ENCODE data around the gene TUBB1.
"Not testable (repeated sequence)": the region's sequence is repeated elsewhere in the genome, so short reads cannot be mapped to it uniquely, and the experiment has no call there.

The TUBB1 gene

DNA sequence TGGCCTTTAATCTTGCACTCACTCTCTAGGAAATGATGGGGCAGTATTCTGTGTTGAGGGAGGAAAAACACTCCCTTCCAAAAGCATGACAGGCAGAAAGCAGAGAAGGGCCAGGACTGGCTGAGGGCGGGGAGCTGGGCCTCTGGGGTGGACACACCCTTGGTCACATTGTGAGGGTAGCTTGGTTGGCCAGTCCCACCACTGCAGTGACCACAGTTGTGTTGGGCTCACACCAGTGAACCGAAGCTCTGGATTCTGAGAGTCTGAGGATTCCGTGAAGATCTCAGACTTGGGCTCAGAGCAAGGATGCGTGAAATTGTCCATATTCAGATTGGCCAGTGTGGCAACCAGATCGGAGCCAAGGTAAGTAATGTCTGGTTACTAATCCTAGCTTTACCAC, at the start of gene TUBB1:
TSS of gene TUBB1 (plus strand) at position 213 of the 400 bp plus-strand sequence. CDS start at position 307, 94 bp downstream.
- no peak for DNase-seq (ENCODE audit: low spot score)

DNA sequence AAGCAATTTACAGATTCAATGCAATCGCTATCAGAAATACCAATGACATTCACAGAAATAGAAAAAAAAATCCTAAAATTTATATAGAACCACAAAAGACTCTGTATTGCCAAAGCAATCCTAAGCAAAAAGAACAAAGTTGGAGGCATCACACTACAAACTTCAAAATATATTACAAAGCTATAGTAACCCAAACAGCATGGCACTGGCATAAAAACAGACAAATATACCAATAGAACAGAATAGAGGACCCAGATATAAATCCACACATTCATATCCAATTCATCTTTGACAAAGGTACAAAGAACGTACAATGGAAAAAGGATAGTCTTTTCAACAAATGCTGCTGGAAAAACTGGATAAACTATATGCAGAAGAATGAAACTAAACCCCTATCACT, 49.8 kb upstream of the TUBB1 start:
- no peak for DNase-seq (ENCODE audit: low spot score)

DNA sequence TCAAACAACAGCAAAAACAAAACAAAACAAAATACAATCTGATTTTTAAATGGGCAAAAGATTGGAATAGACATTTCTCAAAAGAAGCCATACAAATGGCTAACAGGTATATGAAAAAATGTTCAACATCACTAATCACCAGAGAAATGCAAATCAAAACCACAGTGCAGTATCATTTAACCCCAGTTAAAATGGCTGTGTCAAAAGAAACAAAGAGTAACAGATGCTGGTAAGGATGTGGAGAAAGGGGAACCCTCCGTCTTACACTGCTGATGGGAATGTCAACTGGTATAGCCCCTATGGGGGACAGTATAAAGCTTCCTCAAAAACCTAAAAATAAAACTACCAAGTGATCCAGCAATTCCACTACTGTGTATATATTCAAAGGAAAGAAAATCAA, 49.1 kb upstream of the TUBB1 start:
- no peak for DNase-seq (ENCODE audit: low spot score)

DNA sequence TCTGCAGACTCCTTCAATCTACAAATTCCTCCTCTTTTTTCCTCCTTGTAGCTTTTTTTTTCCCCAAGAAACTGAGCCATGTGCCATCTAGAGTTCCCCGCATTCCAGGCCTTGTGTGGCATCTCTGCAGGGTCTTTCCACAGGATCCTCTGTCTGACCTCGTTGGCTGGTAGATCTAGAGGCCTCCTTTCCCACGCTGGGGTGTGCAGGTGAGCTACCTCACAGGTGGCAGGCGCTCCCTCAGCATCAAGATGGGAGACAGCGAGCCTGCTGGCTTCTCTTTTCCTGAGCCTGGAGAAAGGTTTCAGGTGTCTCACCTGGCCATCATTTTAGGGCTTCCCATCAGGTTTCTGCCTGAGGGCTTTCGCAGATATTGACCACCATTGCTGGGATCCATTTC, 47.8 kb upstream of the TUBB1 start:
- no peak for DNase-seq (ENCODE audit: low spot score)

DNA sequence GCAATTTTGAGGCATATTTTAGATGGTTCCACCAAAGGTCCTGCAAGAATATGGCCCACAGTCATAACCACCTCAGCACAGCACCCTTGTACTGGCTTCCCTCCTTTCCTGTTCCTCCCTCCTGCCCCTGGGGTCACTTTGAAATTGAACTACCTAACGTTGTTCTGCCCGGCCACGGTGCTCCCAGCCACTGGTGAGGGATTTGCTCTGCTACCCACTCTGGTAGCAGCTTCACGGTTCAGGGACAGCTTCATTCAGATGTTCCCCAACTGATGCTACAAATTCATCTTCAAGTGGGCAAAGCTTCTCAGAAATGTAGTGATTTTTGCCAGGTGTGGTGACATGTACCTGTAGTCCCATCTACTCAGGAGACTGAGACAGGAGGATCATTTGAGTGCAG, 46.0 kb upstream of the TUBB1 start:
- no peak for DNase-seq (ENCODE audit: low spot score)

DNA sequence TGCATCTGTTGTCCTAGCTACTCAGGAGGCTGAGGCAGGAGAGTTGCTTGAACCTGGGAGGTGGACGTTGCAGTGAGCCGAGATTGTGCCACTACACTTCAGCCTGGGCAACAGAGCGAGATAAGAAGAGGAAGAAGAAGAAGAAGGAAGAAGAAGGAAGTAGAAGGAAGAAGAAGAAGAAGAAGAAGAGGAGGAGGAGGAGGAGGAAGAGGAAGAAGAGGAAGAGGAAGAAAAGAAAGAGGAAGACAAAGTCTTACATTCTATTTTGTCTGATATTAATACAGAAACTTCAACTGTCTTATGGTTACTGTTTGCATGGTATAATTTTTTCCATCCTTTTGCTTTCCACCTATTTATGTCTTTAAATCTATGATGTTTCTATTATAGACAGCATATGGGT, 45.4 kb upstream of the TUBB1 start:
- DNase-seq (ENCODE audit: low spot score) = no peak

DNA sequence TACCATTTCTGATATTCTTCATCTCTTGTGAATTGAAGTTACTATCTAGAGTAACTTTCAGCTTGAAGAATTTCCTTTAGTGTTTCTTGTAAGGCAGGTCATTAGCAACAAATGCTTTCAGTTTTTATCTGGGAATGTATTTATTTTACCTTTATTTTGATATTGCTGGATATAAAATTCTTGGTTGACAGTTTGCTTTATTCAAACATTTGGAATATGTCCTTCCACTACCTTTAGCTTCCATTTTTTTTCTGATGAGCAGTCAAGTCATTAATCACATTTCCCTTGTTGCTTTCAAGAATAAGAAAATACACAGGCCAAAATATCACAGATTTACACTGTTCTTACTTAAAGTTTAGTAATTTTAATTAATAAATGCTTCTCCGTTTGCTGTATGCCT, 43.9 kb upstream of the TUBB1 start:
- no peak for DNase-seq (ENCODE audit: low spot score)

DNA sequence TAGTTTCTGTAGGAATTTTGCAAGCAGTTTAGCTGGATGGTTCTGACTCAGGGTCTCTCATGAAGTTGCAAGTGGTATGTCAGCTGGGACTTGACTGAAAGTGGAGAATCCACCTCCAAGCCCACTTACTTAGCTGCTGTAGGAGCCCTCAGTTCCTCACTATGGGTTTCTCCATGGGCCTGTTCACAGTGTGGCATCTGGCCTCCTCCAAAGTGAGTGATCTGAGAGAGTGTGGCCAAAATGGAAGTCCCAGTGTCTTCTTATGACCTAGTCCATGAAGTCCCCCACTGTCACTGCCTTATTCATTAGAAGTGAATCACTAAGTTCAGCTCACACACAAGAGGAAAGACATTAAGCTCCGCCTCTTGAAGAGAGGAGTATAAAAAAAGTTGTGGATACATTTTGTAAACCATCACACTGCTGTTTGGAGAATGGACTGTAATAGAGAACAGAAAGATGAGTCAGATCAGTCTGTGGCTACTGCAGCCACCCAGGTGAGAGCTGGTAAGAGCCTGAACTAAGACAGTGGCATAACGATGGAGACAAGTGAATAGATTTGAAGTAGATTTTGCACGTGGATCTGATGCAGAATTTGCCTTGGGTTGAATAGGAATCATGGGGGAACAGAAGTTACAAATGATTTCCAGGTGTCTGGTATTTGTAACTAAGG, 43.0 kb upstream of the TUBB1 start:
- no peak for DNase-seq (ENCODE audit: low spot score)

DNA sequence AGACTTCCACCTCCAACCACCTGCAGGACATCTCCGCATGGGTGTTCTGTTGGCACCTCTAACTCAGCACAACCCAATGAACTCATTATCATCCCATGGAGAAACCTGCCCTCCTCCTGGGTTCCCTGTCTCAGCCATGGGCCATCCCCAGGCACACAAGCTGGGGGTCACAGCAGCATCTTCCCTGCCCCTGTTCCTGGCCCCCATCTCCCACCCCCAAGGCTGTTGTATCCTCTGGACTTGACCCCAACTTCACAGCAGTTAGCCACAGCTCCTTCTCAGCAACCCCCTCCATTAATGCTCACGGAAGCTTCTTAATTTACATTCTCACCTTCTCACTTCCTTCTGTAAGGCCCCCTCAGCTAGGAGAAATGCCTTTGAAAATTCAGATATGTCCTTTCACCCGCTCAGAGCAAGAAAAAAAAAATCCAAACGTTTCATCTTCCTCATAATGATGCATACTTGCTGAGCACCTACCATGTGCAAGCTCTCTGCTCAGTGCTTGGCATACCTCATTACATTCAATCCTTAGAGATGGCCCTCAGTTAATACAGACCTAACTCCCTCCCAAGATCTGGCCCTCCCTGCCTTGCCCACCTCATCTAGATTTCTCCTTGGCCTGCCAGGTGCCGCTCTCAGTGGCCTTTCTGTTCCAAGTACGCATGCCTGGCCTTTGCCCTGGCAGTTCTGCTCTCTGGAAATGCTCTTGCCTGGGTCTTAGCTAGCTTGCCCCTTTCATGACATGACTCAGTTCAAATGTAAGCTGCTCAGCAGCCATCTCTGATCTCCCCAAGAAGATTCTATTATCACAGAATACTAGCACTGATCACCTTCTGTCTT, 40.7 kb upstream of the TUBB1 start:
- DNase-seq (ENCODE audit: low spot score) = no peak

DNA sequence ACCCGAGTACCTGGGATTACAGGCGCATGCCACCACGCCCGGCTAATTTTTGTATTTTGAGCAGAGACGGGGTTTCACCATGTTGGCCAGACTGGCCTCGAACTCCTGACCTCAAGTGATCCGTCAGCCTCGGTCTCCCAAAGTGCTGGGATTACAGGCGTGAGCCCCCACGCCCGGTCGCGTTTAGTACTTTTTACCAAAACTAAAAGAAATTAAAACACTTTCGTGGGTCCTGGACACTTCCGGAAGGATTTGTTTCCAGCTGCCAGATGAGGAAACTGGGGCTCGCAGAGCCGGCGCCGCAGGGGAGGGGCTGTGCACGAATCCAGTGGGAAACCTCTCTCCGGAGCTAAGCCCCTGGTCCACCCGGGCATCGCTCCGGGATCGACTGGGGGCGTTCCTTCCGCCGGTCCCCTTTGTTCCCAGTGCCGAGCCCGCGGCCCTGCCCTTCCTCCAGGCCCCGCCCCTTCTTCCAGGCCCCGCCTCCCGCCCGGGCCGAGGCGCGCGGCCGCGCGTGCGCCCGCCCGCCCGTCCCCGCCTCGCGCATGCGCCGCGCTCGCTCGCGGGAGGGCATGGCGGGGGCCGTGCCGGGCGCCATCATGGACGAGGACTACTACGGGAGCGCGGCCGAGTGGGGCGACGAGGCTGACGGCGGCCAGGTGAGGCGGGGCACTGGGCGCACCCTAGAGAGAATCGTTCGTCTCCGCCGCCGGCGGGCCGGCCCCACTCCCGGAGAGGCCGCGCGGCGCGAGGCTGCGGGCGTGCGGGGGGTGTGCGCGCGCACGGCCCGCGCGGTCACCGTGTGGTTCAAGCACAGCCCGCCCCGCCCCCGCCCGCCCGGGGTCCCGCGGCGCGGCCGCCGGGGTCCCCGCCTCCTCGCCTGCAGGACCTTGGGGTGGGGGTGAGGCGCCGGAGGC, 38.3 kb upstream of the TUBB1 start, which contains the start of gene NELFCD:
TSS of gene NELFCD (plus strand) at position 546 of the 917 bp plus-strand sequence. CDS start at position 600, 54 bp downstream.
- DNase-seq (ENCODE audit: low spot score) = peak; percentile 100

DNA sequence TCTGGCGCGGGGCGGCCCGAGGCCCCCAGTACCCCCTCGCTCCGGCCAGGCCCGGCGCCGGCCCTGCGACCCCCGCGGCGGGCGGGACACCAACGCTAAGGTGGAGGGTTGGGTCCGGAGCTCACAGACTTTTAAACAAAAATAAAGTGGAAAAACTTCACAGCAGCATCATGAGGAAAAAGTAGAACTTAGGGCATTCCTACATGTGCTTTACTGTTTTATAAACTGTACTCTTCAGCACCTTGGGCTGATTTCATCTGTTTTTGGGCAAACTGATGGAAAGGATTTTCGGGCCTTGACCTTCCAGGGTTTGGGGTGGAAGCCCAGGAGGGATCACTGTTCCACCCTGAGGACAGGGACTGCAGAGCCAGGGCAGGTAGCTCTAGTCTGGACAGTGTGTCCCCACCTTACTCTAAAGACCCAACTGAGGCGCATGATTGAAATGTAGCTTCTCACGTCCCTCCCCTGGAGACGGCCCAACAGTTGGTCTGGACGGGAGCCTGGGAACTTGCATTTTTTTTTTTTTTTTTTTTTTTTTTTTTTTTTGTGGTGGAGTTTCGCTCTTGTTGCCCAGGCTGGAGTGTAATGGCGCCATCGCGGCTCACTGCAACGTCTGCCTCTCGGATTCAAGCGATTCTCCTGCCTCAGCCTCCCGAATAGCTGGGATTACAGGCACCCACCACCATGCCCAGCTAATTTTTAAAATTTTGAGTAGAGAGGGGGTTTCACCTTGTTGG, 37.4 kb upstream of the TUBB1 start:
- no peak for DNase-seq (ENCODE audit: low spot score)

DNA sequence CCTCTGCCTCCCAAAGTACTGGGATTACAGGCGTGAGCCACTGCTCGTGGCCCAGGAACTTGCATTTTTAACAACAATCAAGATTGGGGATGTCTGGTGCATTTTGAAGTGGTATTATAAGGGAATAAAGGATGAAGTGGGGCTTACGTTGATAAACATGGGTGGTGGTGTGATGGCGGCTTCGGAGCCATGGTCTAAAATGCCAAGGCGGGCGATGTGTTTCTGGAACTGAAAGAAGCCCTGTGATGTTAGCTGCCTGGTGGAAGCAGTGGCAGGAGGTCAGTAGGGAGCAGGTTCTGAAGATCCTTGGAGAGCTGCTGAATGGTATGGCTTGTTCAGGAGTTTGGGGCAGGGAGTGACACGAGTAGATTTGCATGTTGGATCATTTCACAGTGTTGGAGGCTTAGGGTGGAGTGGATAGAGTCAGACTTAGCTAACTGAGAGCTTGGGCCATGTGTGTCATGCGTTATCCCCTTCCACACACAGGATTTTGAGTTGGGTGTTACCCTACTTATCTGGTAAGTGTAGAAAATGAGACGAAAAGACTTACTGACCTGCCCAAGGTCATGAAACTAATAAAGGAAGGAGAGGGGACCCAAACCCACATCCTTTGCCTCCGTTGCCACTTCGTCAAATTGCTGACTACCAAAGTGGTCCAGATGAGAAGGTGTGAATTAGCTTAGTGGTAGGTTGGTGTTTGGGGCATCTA, 36.7 kb upstream of the TUBB1 start:
- DNase-seq (ENCODE audit: low spot score) = no peak

DNA sequence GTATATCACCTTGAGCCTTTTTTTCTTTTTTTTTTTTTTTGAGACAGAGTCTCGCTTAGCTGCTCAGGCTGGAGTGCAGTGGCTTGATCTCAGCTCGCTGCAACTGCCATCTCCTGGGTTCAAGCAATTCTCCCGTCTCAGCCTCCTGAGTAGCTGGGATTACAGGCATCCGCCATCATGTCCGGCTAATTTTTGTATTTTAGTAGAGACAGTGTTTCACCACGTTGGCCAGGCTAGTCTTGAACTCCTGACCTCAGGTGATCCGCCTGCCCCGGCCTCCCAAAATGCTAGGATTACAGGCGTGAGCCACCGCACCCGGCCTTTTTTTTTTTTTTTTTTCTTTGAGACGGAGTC, 36.1 kb upstream of the TUBB1 start:
- not testable (repeated sequence) for DNase-seq (ENCODE audit: low spot score)

DNA sequence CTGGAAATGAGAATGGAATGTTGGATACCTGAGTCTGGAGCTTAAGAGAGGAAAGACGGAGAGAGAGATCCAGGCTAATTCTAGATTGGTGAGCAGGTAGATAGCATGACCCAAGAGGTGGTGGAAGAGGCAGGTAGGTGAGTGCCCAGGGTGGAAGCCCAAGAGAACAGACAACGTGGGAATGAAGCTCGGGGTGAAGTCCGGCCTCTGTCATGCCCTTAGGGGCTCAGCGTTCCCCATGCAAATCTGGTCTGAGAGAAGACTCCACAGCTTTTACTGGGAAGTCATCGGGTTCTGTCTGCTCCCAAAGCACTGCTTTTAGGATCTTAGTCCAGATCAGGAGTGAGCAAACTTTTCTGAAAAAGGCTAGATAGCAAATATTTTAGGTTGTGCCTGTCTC, 34.5 kb upstream of the TUBB1 start:
- DNase-seq (ENCODE audit: low spot score) = no peak

DNA sequence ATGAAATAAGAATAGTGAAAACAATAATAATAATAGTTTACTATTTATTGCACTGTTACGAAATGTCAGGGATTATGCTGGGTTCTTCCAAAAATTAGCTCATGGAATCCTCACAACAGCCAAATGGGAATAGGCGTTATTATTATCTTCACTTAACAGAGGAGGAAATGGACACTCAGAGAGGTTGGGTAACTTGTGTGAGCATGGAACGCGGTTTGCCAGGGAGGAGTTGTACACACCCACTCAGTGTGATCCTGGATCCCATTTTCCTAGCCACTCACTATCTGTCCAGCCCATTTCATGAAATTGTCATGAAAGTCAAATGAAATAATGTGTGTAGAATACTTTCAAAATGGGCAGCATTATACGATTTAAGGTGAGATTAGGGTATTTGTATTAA, 33.6 kb upstream of the TUBB1 start:
- DNase-seq (ENCODE audit: low spot score) = no peak

DNA sequence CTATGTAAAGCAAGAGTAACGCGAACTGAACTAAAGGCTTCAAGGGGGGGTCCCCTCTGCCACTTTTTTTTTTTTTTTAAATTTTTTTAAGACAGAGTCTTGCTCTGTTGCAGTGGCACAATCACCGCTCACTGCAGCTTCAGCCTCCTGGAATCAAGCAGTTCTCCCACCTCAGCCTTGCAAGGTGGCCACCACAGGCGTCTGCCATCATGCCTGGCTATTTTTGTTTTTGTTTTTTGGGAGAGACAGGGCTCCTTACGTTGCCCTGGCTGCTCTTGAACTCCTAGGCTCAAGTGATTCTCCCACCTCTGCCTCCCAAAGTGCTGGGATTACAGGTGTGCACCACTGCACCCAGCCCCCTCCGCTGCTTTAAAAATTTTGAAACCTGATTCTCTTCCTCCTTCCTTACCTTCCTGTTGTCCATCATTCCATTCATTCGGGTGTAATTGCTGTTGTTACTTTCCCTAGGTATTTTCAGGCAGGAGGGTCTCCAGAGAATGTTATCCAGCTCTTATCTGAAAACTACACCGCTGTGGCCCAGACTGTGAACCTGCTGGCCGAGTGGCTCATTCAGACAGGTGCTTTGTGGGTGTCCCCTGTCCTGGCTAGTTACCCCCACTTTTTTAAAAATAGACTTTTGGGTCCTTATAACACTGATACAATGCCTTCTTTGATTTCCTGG, 32.8 kb upstream of the TUBB1 start:
- DNase-seq (ENCODE audit: low spot score) = no peak

DNA sequence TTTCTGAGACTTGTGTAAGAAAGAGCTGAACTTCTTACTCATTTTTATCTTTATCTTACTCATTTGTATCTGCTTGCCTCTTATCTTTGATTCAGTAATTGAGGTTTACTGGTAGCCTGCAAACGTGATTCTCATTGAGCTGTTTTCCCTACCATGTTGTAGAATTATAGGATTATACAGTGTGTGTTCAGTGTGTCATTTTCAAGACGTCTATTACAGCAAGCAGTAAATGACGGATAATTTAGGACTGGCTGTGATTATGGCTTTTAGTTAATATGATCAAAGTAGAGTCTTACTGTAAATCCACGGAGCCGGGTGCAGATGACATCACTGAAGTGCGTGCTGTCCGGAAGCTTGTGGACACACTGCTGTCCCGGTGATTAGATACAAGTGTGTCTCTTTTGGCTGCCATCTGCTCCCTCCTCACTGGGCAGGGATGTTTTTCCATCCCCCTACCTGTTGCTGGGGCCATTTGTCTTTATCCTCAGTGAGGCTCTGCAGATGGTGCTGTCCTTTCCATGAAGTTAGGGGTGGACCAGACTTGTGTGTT, 32.2 kb upstream of the TUBB1 start:
- no peak for DNase-seq (ENCODE audit: low spot score)

DNA sequence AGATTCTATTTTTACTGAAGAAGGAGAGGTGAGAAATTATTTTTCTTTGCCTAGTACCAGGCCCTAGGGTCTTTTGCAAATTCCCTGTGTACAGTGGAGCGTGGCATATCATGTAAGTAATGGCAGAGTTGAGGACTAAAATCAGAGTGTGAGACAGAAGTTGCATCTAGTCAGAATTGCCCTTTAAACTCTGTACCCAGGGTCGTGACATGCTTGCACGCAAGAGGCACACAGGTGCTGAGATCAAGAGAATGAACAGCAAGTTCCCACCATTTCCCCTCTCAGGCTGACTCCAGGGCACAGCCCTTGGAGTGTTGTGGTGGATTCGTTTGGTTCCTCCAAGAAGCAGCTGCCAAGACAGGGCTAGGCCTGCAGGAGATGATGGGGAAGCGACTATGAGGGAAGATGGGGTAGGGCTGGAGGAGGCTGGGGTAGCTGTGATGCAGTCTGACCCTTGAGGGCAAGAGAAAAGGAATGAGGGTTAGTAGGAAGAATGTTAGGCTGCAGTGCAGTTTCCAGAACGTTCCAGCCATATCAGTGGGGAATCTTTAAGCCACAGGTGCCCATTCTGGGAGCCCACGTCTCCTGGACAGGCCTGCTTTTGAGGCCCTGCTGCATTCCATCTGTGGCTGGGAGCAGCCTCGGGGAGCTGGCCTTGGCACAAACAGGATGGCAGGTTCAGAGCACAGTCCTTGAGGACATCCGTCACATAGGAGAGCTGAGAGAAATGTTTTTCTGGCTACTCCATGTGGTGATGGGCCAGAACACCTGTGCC, 31.3 kb upstream of the TUBB1 start:
- DNase-seq (ENCODE audit: low spot score) = no peak

DNA sequence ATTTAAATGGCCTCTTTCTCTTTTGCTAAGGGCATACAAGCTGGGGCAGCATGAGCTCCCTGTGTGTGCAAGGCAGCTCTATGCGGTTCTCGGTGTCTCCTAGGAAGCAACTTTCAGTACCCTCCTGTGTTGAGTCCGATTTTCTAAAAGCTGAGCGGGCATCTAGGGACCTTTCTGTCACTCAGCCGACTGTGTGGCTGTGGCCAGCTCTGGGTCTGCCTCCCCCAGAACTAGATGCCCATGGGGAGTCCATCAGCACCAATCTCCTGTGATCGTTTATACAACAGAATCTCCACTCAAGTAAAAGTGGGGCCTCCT, 30.7 kb upstream of the TUBB1 start:
- DNase-seq (ENCODE audit: low spot score) = no peak

DNA sequence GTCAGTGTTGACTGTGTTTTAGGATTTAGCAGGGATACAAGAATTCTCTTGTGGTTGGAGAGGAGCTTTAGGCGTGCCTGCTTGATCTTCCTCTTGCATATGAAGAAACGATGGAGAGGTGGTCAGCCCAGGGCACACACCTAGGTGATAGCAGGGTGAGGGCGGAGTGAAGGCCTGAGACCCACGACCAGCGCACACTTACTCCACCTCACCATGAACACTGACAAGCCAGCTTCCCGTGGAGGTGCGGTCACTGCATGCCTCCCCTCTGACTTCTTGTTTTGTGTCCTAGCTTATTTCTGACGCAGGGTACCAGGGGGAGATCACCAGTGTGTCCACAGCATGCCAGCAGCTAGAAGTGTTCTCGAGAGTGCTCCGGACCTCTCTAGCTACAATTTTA, 30.0 kb upstream of the TUBB1 start:
- DNase-seq (ENCODE audit: low spot score) = no peak

Data from AG20443 (cell line).